NCI-H146 (cell line): Measurements from ENCODE around the gene ENHO.

Experiments used
- DNase-seq: peaks from one replicate; lab custom pipeline; 2025; lab: John Stamatoyannopoulos, UW

ENHO gene

GRCh38 chr9:34524349-34524748, 1.6 kb upstream of the ENHO start:
- DNase-seq: no peak

- DNase-seq: no peak
These were observed 501 bp downstream of the ENHO start for GRCh38 chr9:34522091-34522887.

DNA sequence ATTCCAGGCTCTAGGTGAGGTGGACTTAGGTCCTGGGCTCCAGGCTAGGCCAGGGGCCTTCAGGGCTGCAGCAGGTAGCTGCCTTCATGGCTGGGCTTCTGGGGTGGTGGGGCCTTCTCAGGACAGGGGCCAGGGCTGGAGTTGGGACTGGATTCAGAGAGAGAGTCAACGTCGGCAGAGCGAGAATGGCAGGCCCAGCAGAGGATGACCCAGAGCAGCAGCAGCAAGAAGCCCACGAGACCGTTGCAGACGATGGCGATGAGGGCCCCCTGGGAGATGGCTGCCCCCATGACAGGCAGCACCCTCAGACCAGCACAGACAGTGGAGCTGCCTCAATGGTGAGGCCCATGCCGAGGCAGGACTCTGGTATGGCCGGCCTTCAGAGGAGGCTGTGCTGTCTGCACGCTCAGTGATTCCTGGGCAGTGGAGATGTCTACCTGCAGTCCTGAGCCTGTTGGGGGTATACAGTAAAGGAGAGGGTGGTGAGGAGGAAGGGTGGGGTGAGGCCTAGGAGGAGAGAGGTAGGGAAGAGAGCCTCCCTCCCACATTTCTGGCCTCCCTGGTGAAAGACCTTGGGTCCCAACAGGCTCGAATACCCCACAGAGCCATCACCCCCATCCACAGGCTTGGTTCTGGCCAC, 1.3 kb downstream of the ENHO start:
- DNase-seq: no peak

- no peak for DNase-seq
These were observed 2.0 kb downstream of the ENHO start for GRCh38 chr9:34520505-34521385.

- no peak for DNase-seq
These were observed 2.7 kb downstream of the ENHO start for GRCh38 chr9:34520096-34520495.

GRCh38 chr9:34519321-34520020, 3.3 kb downstream of the ENHO start:
- no peak for DNase-seq

DNA sequence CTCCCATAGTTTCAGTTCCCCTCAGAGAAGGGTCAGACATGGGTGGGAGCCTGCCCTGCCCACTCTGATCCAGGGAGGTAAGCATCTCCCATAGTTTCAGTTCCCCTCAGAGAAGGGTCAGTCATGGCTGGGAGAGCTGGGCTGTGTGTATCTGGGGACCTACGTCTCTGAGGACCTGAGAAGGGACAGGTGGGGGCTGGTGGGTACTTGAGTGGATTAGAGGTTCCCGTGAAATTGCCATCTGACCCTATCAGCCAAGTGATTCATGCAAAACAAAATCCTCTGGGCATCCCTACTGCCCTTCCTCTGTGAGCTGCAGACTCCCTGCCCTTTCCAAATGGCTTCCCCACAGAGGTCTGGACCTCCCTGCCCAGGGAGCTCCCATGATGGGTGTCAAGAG, 3.9 kb downstream of the ENHO start:
- DNase-seq: no peak

- DNase-seq: no peak
These were observed 4.6 kb downstream of the ENHO start for GRCh38 chr9:34518110-34518616.

- DNase-seq: no peak
These were observed 5.6 kb downstream of the ENHO start for GRCh38 chr9:34517185-34517584.

DNA sequence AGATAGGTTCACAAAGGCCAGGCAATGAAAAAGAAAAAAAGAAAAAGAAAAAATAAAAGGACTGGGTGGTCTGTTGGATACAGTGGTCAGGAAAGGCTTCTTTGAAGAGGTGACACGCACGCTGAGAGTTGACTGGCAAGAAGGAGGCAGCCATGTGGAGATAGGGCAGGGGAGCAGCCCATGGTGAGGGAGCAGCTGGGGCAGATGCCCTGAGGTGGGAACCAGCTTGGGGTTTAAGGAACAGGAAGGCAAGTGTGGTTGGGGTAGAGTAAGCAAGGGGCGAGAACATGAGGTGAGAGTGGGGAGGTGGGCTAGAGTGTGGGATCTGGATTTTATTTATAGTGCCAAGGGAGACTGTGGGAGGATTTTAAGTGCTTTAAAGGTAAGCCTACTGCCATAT, 6.8 kb downstream of the ENHO start:
- DNase-seq: no peak

- no peak for DNase-seq
These were observed 8.0 kb downstream of the ENHO start for GRCh38 chr9:34514816-34515215.

- DNase-seq: no peak
These were observed 8.4 kb downstream of the ENHO start for GRCh38 chr9:34514401-34514800.

DNA sequence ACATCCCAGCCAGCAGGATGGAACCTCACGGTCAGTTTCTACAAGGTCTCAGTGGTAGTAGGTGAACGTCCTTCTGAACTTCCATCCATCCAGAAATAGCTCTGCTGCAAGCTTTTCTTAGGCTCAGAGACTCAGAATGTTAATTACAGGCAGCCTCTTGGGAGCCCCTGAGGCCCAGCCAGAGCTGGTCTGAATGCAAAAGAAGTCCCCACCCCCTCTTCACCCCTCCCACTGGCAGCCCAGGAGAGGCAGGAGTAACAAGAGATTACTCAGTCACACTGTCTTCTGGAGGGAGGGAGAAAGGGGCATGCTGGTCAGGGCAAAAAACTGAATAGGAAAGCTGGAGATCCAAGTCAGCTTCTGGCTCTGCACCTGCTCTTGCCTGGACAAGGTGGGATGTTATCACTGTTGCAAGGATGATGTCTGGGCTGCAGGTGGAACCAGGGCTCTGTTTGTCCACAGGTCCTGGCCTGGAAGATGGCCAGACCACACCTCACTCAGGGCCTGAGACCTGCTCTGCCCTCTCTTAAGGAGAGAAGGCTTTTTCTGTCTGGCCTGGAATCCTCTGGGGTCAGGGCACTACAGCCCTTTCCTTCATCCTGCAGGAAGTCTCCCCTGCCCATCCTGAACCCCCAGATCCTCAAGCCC, 9.1 kb downstream of the ENHO start:
- DNase-seq: peak; percentile 79

GRCh38 chr9:34512131-34513078, 10.4 kb downstream of the ENHO start:
- no peak for DNase-seq

DNA sequence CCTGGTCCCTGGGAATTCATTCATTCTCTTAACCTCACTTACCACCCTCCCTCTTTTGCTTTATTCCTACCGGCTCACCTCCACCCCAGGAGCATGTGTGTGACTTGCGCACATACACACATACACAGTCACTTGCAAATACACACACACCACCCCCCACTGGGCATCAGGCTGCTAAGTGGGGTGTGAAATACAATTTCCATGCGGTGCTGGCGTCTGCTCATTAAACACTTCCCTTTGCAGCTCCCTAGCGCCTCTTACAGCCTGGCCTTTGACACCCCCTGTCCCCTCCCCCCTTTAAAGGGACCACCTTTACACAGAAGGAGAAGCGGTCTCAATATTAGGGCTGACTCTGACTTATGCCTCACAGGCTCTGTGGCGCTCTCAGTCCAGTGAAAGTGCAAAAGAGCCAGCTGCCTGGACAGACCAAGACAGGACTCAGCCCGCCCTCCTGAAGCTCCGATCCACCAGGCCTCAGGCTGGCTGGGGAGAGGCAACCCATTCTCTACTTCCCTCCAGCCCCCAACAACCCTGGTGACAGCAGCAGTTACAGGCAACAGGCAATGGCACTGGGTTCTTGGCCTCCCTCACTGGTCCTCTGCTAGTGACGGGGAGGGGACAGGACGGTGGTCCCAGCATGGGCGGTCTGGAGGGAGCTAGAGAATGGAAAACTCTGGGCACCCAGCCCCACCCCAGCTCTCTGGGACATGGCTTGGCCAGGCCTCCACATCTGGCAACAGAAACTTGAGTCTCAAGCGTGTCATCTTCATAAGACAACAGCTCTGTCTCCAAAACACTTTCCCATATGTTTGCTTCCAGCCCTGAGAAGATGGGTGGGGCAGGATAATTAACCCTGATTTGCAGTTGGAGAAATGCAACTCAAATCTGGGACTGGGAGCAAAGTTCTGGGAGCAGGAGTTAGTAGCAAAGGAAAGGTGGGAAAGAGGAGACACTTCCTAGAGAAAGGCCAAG, 12.0 kb downstream of the ENHO start:
- peak; percentile 69 for DNase-seq

GRCh38 chr9:34508951-34509350, 13.8 kb downstream of the ENHO start:
- DNase-seq: no peak

DNA sequence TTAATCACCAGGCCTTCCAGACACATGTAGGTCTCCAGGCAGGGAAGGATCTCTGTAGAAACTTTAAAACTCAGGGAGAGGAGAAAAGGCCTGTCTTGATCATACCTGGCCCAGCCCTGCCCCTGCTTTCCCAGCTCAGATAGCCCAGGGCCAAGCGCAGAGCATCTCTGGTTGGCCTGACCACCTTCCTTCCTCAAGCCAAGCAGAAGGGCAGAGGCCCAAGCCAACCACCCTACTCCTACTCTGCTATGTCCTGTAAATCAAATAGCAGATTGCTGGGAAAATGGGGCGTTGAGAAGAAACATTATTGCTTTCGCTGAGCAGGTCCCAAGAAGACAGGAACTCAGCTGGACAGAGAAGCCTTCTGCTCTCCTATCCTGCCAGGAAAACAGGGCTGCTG, 14.3 kb downstream of the ENHO start:
- DNase-seq: no peak

- DNase-seq: no peak
These were observed 14.8 kb downstream of the ENHO start for GRCh38 chr9:34507966-34508365.

GRCh38 chr9:34507556-34507955, 15.2 kb downstream of the ENHO start:
- no peak for DNase-seq
